CD4-positive, alpha-beta T cell (primary cell): ENCODE measurements around the gene COX15. TPM values are rescaled to one million over a fixed set of nuclear protein-coding genes. Genes with fewer than 3 reads are reported as not detected.

ENCODE experiments used
- ATAC-seq: fragments of 200-7000 bp; cut with Tn5 transposase; one replicate; pipeline ENCODE4 v1.10.0; 2022; ENCODE audit warnings: mild to moderate bottlenecking; ENCODE audit not compliant: poor library complexity
- CTCF ChIA-PET: fragments of 350-600 bp; sonication (Branson Sonifier 250); formaldehyde crosslinking; loops from one replicate; lab custom pipeline; 2021; ENCODE audit warnings: antibody characterized with exemption, inconsistent platforms; lab: Charles Lee
- POLR2A ChIA-PET: fragments of 350-600 bp; sonication (Branson Sonifier 250); formaldehyde crosslinking; loops from one replicate; lab custom pipeline; 2021; ENCODE audit warnings: antibody characterized with exemption, inconsistent platforms; lab: Charles Lee
- DNase-seq, 14 experiments: peaks; one replicate each; pipeline ENCODE4 v3.0.0-alpha.2; 2013 to 2020; ENCODE audit warnings: mixed read lengths in 2 of 14
- H3K27ac ChIP-seq, 2 donors: one replicate each; pipeline versions ENCODE4 v1.5.1 to v1.7.0; 2013; ENCODE audit warnings: low read length in 2 of 2, low read depth in 1 of 2, mild to moderate bottlenecking in 1 of 2
- H3K27me3 ChIP-seq, 2 experiments: 1 replicate in 1 of 2; 2 replicates in 1 of 2; pipeline versions ENCODE4 v1.6.1 to v1.7.0; 2013; ENCODE audit warnings: low read length in 2 of 2, control low read depth in 1 of 2, mild to moderate bottlenecking in 1 of 2, moderate library complexity in 1 of 2; ENCODE audit not compliant: insufficient read depth in 2 of 2, control insufficient read depth in 1 of 2
- H3K36me3 ChIP-seq: one replicate; pipeline ENCODE4 v1.6.1; 2013; ENCODE audit warnings: low read length, control low read depth; ENCODE audit not compliant: insufficient read depth
- H3K4me1 ChIP-seq: one replicate; pipeline ENCODE4 v1.6.1; 2013; ENCODE audit warnings: low read length, control low read depth; ENCODE audit not compliant: insufficient read depth
- H3K4me3 ChIP-seq: one replicate; pipeline ENCODE4 v1.5.1; 2013; ENCODE audit warnings: mild to moderate bottlenecking, low read length, moderate library complexity
- H3K9me3 ChIP-seq, 2 experiments: 1 replicate in 1 of 2; 2 replicates in 1 of 2; pipeline versions ENCODE4 v1.6.1 to v1.7.0; 2013; ENCODE audit warnings: low read length in 2 of 2, mild to moderate bottlenecking in 2 of 2, control low read depth in 1 of 2, moderate library complexity in 1 of 2; ENCODE audit not compliant: control insufficient read depth in 1 of 2, insufficient read depth in 1 of 2
- H3K27ac Mint-ChIP-seq: one replicate; pipeline ENCODE4 v1.8.0; 2020; ENCODE audit warnings: mixed read lengths
- H3K27me3 Mint-ChIP-seq: one replicate; pipeline ENCODE4 v1.8.0; 2021; ENCODE audit warnings: mixed read lengths
- H3K36me3 Mint-ChIP-seq: one replicate; pipeline ENCODE4 v1.8.0; 2021; ENCODE audit warnings: low read depth, mixed read lengths
- H3K4me1 Mint-ChIP-seq: one replicate; pipeline ENCODE4 v1.8.0; 2021; ENCODE audit warnings: low read depth, mixed read lengths
- H3K4me3 Mint-ChIP-seq: one replicate; pipeline ENCODE4 v1.8.0; 2020; ENCODE audit warnings: mild to moderate bottlenecking, mixed read lengths
- H3K9me3 Mint-ChIP-seq: one replicate; pipeline ENCODE4 v1.8.0; 2020; ENCODE audit warnings: mixed read lengths
- CTCF ChIP-seq: fragments of 200-600 bp; IDR thresholded peaks from one replicate; pipeline ENCODE4 v1.8.0; 2022; ENCODE audit warnings: antibody characterized with exemption, mild to moderate bottlenecking
- intact Hi-C, 2 experiments: fragments of 100-400 bp; cut with DNase I in 1 of 2; cut with micrococcal nuclease in 1 of 2; formaldehyde crosslinking; loops; one replicate each; pipeline versions ENCODE4 v1.15.1 to v1.9.0; 2023 to 2025; cut with DNase I, micrococcal nuclease
- total RNA-seq, 174 experiments: library from RNA in 2 of 174; stranded (reverse) in 2 of 174; gene quantifications; one replicate each; pipeline ENCODE4 v1.2.3 and lab custom pipeline; 2021 to 2026

The COX15 gene
- total RNA-seq, 2 experiments from 2014 or later: 7.7 to 7.9 TPM

- H3K27me3 Mint-ChIP-seq: no peaks in the 10 kb centered on the region
- ATAC-seq: no peak
- no peaks in the 10 kb centered on the region for H3K4me1 Mint-ChIP-seq
- Histone ChIP-seq H3K4me3 (no peak overlapping the region), H3K36me3 (peaks cover 68% of the 10 kb centered on the region), H3K4me1 (no peaks in the 10 kb centered on the region), H3K27ac (no peak overlapping the region), H3K9me3 (peaks cover 0 to 3% of the 10 kb centered on the region in 2 experiments), H3K27me3 (no peaks in the 10 kb centered on the region)
- TF ChIP-seq CTCF: no peak
- ChIA-PET CTCF (no interaction called here), POLR2A (no interaction called here)
- DNase-seq: no peak
- intact Hi-C loops: no loop called here
- peaks cover 3% of the 10 kb centered on the region for H3K9me3 Mint-ChIP-seq
- peaks cover 94% of the 10 kb centered on the region for H3K36me3 Mint-ChIP-seq
- H3K27ac Mint-ChIP-seq: no peak overlapping the region
- H3K4me3 Mint-ChIP-seq: no peak overlapping the region
These were observed 26.4 kb upstream of the COX15 start for GRCh38 chr10:99758211-99758891.

GRCh38 chr10:99756159-99756558, 24.2 kb upstream of the COX15 start:
- Mint-ChIP-seq H3K36me3 (peaks cover 95% of the 10 kb centered on the region), H3K27ac (no peak overlapping the region), H3K9me3 (no peaks in the 10 kb centered on the region), H3K4me3 (no peak overlapping the region), H3K4me1 (no peaks in the 10 kb centered on the region), H3K27me3 (no peaks in the 10 kb centered on the region)
- no peak for TF ChIP-seq CTCF
- intact Hi-C loops: no loop called here
- H3K9me3 ChIP-seq: peaks cover 0 to 3% of the 10 kb centered on the region in 2 experiments
- no peak overlapping the region for H3K4me3 ChIP-seq
- ATAC-seq: no peak
- peaks cover 87% of the 10 kb centered on the region for H3K36me3 ChIP-seq
- DNase-seq: no peak
- ChIA-PET CTCF (no interaction called here), POLR2A (no interaction called here)
- no peak overlapping the region for H3K27ac ChIP-seq
- H3K4me1 ChIP-seq: no peaks in the 10 kb centered on the region
- H3K27me3 ChIP-seq: no peaks in the 10 kb centered on the region

GRCh38 chr10:99754670-99755069, 22.7 kb upstream of the COX15 start:
- ATAC-seq (no peak), DNase-seq (no peak)
- ChIA-PET POLR2A (no interaction called here), CTCF (no interaction called here)
- TF ChIP-seq CTCF: no peak
- intact Hi-C loops: no loop called here
- Histone ChIP-seq H3K4me3 (no peak overlapping the region), H3K36me3 (peaks cover 88% of the 10 kb centered on the region), H3K27ac (no peak overlapping the region), H3K4me1 (no peaks in the 10 kb centered on the region), H3K9me3 (no peaks in the 10 kb centered on the region), H3K27me3 (no peaks in the 10 kb centered on the region)
- Mint-ChIP-seq H3K9me3 (no peaks in the 10 kb centered on the region), H3K27me3 (no peaks in the 10 kb centered on the region), H3K4me3 (no peak overlapping the region), H3K27ac (no peak overlapping the region), H3K36me3 (peaks cover 95% of the 10 kb centered on the region), H3K4me1 (no peaks in the 10 kb centered on the region)
